ENCODE results near the gene B3GALT6.

B3GALT6 gene

GRCh38 chr1:1232796-1233566 lies 944 bp downstream of the B3GALT6 start:
- DNase-seq (ENCODE audit: low spot score) = no peak

GRCh38 chr1:1233567-1233892 lies 1.5 kb downstream of the B3GALT6 start:
- DNase-seq (ENCODE audit: low spot score) = no peak

- DNase-seq (ENCODE audit: low spot score) = no peak
Observed at GRCh38 chr1:1234180-1234808, 2.3 kb downstream of the B3GALT6 start.

- no peak for DNase-seq (ENCODE audit: low spot score)
Observed at GRCh38 chr1:1235016-1235744, 3.1 kb downstream of the B3GALT6 start.

- no peak for DNase-seq (ENCODE audit: low spot score)
Observed at GRCh38 chr1:1236176-1236763, 4.2 kb downstream of the B3GALT6 start.

GRCh38 chr1:1236945-1237873 lies 5.2 kb downstream of the B3GALT6 start:
- DNase-seq (ENCODE audit: low spot score) = no peak

GRCh38 chr1:1237874-1238701 lies 6.1 kb downstream of the B3GALT6 start:
- DNase-seq (ENCODE audit: low spot score) = peak; percentile 42

- no peak for DNase-seq (ENCODE audit: low spot score)
Observed at GRCh38 chr1:1238702-1239178, 6.7 kb downstream of the B3GALT6 start.

- DNase-seq (ENCODE audit: low spot score) = no peak
Observed at GRCh38 chr1:1239227-1239613, 7.2 kb downstream of the B3GALT6 start.

- no peak for DNase-seq (ENCODE audit: low spot score)
Observed at GRCh38 chr1:1239614-1240347, 7.7 kb downstream of the B3GALT6 start.

GRCh38 chr1:1240348-1240732 lies 8.3 kb downstream of the B3GALT6 start:
- DNase-seq (ENCODE audit: low spot score) = no peak

GRCh38 chr1:1240822-1241587 lies 9.0 kb downstream of the B3GALT6 start:
- peak; percentile 15 for DNase-seq (ENCODE audit: low spot score)

- DNase-seq (ENCODE audit: low spot score) = no peak
Observed at GRCh38 chr1:1241588-1242219, 9.7 kb downstream of the B3GALT6 start.

GRCh38 chr1:1242461-1243265 lies 10.6 kb downstream of the B3GALT6 start:
- no peak for DNase-seq (ENCODE audit: low spot score)

- DNase-seq (ENCODE audit: low spot score) = no peak
Observed at GRCh38 chr1:1243266-1243660, 11.2 kb downstream of the B3GALT6 start.

GRCh38 chr1:1243807-1244191 lies 11.8 kb downstream of the B3GALT6 start:
- no peak for DNase-seq (ENCODE audit: low spot score)

GRCh38 chr1:1244192-1244811 lies 12.3 kb downstream of the B3GALT6 start:
- DNase-seq (ENCODE audit: low spot score) = peak; percentile 25
